Liver (tissue), 9 donors: Measurements from ENCODE around the gene HUS1B. TPM values are rescaled to one million over a fixed set of nuclear protein-coding genes. Genes with fewer than 3 reads are reported as not detected.

Source experiments
- DNase-seq: peaks from one replicate; pipeline ENCODE4 v3.0.0-alpha.2; 2017; ENCODE audit warnings: low spot score
- H3K27ac ChIP-seq, 2 donors: one replicate each; pipeline ENCODE4 v1.7.0; 2013; ENCODE audit warnings: inconsistent platforms in 2 of 2, low read length in 2 of 2, control low read depth in 1 of 2, low read depth in 1 of 2, mild to moderate bottlenecking in 1 of 2
- H3K27me3 ChIP-seq, 4 donors: one replicate each; pipeline versions ENCODE4 v1.6.1 to v1.7.0; 2013; ENCODE audit warnings: low read length in 3 of 4, inconsistent platforms in 1 of 4, mild to moderate bottlenecking in 1 of 4, moderate library complexity in 1 of 4; ENCODE audit not compliant: control insufficient read depth in 4 of 4, insufficient read depth in 4 of 4
- H3K36me3 ChIP-seq, 4 donors: one replicate each; pipeline versions ENCODE4 v1.6.1 to v1.7.0; 2013; ENCODE audit warnings: low read length in 3 of 4, mild to moderate bottlenecking in 3 of 4, low read depth in 1 of 4, moderate library complexity in 1 of 4; ENCODE audit not compliant: control insufficient read depth in 4 of 4, insufficient read depth in 3 of 4
- H3K4me1 ChIP-seq, 4 donors: one replicate each; pipeline versions ENCODE4 v1.6.1 to v1.7.0; 2013; ENCODE audit warnings: low read length in 3 of 4, mild to moderate bottlenecking in 3 of 4, moderate library complexity in 1 of 4; ENCODE audit not compliant: control insufficient read depth in 4 of 4, insufficient read depth in 4 of 4
- H3K4me3 ChIP-seq, 3 donors: one replicate each; pipeline versions ENCODE4 v1.6.1 to v1.7.0; 2013; ENCODE audit warnings: low read length in 3 of 3, control low read depth in 1 of 3, low read depth in 1 of 3, mild to moderate bottlenecking in 1 of 3
- H3K9ac ChIP-seq, 2 donors: one replicate each; pipeline ENCODE4 v1.7.0; 2013; ENCODE audit warnings: low read length in 2 of 2, mild to moderate bottlenecking in 2 of 2, moderate library complexity in 2 of 2, control low read depth in 1 of 2, low read depth in 1 of 2
- H3K9me3 ChIP-seq, 4 donors: one replicate each; pipeline versions ENCODE4 v1.6.1 to v1.7.0; 2013; ENCODE audit warnings: low read length in 3 of 4; ENCODE audit not compliant: control insufficient read depth in 4 of 4
- FOXA1 ChIP-seq: IDR thresholded peaks from 2 replicates; pipeline ENCODE4 v1.6.1; 2016; ENCODE audit warnings: antibody characterized with exemption
- FOXA2 ChIP-seq: IDR thresholded peaks from 2 replicates; pipeline ENCODE4 v1.6.1; 2016; ENCODE audit warnings: antibody characterized with exemption
- GABPA ChIP-seq, 2 donors: IDR thresholded peaks in 1 of 2; conservative IDR thresholded peaks in 1 of 2; 2 replicates each; pipeline ENCODE4 v1.6.1; 2016; ENCODE audit warnings: antibody characterized with exemption in 2 of 2, mild to moderate bottlenecking in 1 of 2, moderate library complexity in 1 of 2
- HNF4G ChIP-seq: IDR thresholded peaks from 2 replicates; pipeline ENCODE4 v1.6.1; 2016; ENCODE audit warnings: antibody characterized with exemption
- JUND ChIP-seq, 2 donors: IDR thresholded peaks; 2 replicates each; pipeline ENCODE4 v1.6.1; 2016; ENCODE audit warnings: antibody characterized with exemption in 2 of 2
- MAX ChIP-seq: IDR thresholded peaks from 2 replicates; pipeline ENCODE4 v1.6.1; 2016; ENCODE audit warnings: antibody characterized with exemption
- NR2F2 ChIP-seq: IDR thresholded peaks from 2 replicates; pipeline ENCODE4 v1.6.1; 2016; ENCODE audit warnings: antibody characterized with exemption
- SP1 ChIP-seq: IDR thresholded peaks from 2 replicates; pipeline ENCODE4 v1.6.1; 2018; ENCODE audit warnings: antibody characterized with exemption, mild to moderate bottlenecking
- TAF1 ChIP-seq: conservative IDR thresholded peaks from 2 replicates; pipeline ENCODE4 v1.6.1; 2016; ENCODE audit warnings: antibody characterized with exemption, mild to moderate bottlenecking
- YY1 ChIP-seq: IDR thresholded peaks from 2 replicates; pipeline ENCODE4 v1.6.1; 2016; ENCODE audit warnings: antibody characterized with exemption, mild to moderate bottlenecking
- WGBS: extraction: QIAGEN DNeasy Blood & Tissue Kit; methylation state at CpG from one replicate; pipeline ENCODE4 v1.1.7; 2013; 5-methylcytosine and 5-hydroxymethylcytosine counted together
- polyA plus RNA-seq, 2 donors: library from polyadenylated mRNA; stranded (reverse) in 1 of 2; unstranded in 1 of 2; fragments of 200-250 nt in 1 of 2; fragments of >200 nt in 1 of 2; fragmentation: Nextera tagmentation in 1 of 2; extraction: Ambion mirVana in 1 of 2; gene quantifications; one replicate each; pipeline versions ENCODE4 v1.2.1 to v1.2.3, GENCODE V29; 2013 to 2015
- total RNA-seq, 2 donors: library from RNA; depleted of rRNA; stranded (reverse); fragments of >200 nt; gene quantifications; one replicate each; pipeline ENCODE4 v1.2.3, GENCODE V29; 2014
- donor health status: healthy.
- donor health status: healthy.
- donor health status: healthy.
- donor health status: healthy.
- donor health status: healthy.

The HUS1B gene
- total and polyA plus RNA-seq, 4 donors = 0.07 to 1.3 (median 0.51) TPM; not detected in 1

- TF ChIP-seq NR2F2 = no peak
Measured at GRCh38 chr6:654136-654535, 2.8 kb downstream of the HUS1B start (continued).

GRCh38 chr6:652865-653264, 4.0 kb downstream of the HUS1B start:
- Histone ChIP-seq H3K4me1 (no peaks in the 10 kb centered on the region), H3K9me3 (peaks cover 0 to 3% (median 0%) of the 10 kb centered on the region in 4 donors), H3K27me3 (no peaks in the 10 kb centered on the region), H3K4me3 (no peak overlapping the region), H3K27ac (no peak overlapping the region), H3K36me3 (peaks cover 0 to 6% (median 2%) of the 10 kb centered on the region in 4 donors), H3K9ac (no peak overlapping the region)
- DNase-seq = no peak
- no peak for TF ChIP-seq JUND (IDR thresholded peaks at IDR 0.05)
- no peak for TF ChIP-seq FOXA1
- no peak for TF ChIP-seq FOXA2
- no peak for TF ChIP-seq SP1
- WGBS = 96% methylated on average over 3 of the region's 3 CpGs

GRCh38 chr6:650098-650497, 6.8 kb downstream of the HUS1B start:
- no peaks in the 10 kb centered on the region for H3K27me3 ChIP-seq
- no peaks in the 10 kb centered on the region for H3K36me3 ChIP-seq
- no peaks in the 10 kb centered on the region for H3K9me3 ChIP-seq
- H3K4me1 ChIP-seq = no peaks in the 10 kb centered on the region
- no peak overlapping the region for H3K9ac ChIP-seq
- no peak for TF ChIP-seq GABPA (IDR thresholded peaks at IDR 0.05 in 1 of 2, conservative IDR thresholded peaks at IDR 0.05 in 1 of 2)
- DNase-seq = no peak
- no peak overlapping the region for H3K27ac ChIP-seq
- 75% methylated on average over 4 of the region's 4 CpGs for WGBS
- no peak overlapping the region for H3K4me3 ChIP-seq

- no peak for TF ChIP-seq YY1
- TF ChIP-seq MAX = no peak
- TF ChIP-seq NR2F2 = no peak
- no peaks in the 10 kb centered on the region for H3K4me1 ChIP-seq
- no peak overlapping the region for H3K27ac ChIP-seq
- no peak for DNase-seq
- no peaks in the 10 kb centered on the region for H3K9me3 ChIP-seq
- no peak overlapping the region for H3K4me3 ChIP-seq
- H3K27me3 ChIP-seq = no peaks in the 10 kb centered on the region
- no peak overlapping the region for H3K9ac ChIP-seq
- H3K36me3 ChIP-seq = no peaks in the 10 kb centered on the region
Measured at GRCh38 chr6:642805-643204, 14.1 kb downstream of the HUS1B start.

GRCh38 chr6:641225-641985, 15.5 kb downstream of the HUS1B start:
- no peak for DNase-seq
- Histone ChIP-seq H3K27ac (no peak overlapping the region), H3K4me1 (no peaks in the 10 kb centered on the region), H3K27me3 (no peaks in the 10 kb centered on the region), H3K9me3 (no peaks in the 10 kb centered on the region), H3K4me3 (no peak overlapping the region), H3K36me3 (peaks cover 0 to 2% (median 0%) of the 10 kb centered on the region in 4 donors), H3K9ac (no peak overlapping the region)
- TF ChIP-seq NR2F2 (no peak), FOXA1 (no peak), SP1 (no peak), TAF1 (no peak), HNF4G (no peak), MAX (no peak)
- WGBS = 97% methylated on average over 8 of the region's 8 CpGs
